ENCODE measurements around the gene STAB2. TPM values are rescaled to one million over a fixed set of nuclear protein-coding genes. Genes with fewer than 3 reads are reported as not detected.

Gene STAB2
- not detected in 2 replicates for total RNA-seq (2021; fragmentation: NEBNext Ultra II Directional; extraction: Animal tissue kit (Norgen Biotek cat#: 25700))
- not detected in 2 replicates for polyA plus RNA-seq (2011; rRNA removed)
- not detected for polyA plus RNA-seq (2011; cell fraction: cytosol; rRNA removed)
- polyA plus RNA-seq (2011; cell fraction: nucleus; rRNA removed), result not detected
- 0.19 to 0.65 TPM (median 0.38 TPM) in 4 replicates for polyA plus RNA-seq (2012, experiment 1 of 2)
- polyA plus RNA-seq (2012, experiment 2 of 2), result not detected
- polyA plus RNA-seq (2013, experiment 1 of 2), result not detected
- not detected for polyA plus RNA-seq (2013, experiment 2 of 2)
- polyA minus RNA-seq (2011; rRNA and poly(A)+ RNA removed), result not detected in 2 replicates
- polyA minus RNA-seq (2011; cell fraction: cytosol; rRNA and poly(A)+ RNA removed), result not detected
- polyA minus RNA-seq (2011; cell fraction: nucleus; rRNA and poly(A)+ RNA removed), result not detected
- long read RNA-seq, experiment 1, result 0 reads
- long read RNA-seq, experiment 2, result 0 reads

- H3K27ac ChIP-seq (ENCODE audit: low read depth, low read length), result no peak within 1 kb of the TSS
- no peaks in the 10 kb centered on the region for H3K23me2 ChIP-seq (ENCODE audit: low read depth, low read length)
- CTCF ChIA-PET (ENCODE audit: partially characterized antibody), result interaction anchor here (0.5 to 2.8 kb wide), 8 partner anchors 12 to 419 kb away, joined by 3 to 12 read pairs (median 3); no protein-coding TSS in a partner anchor
- no peak for FAIRE-seq
- no peaks in the 10 kb centered on the region for H3K79me1 ChIP-seq (ENCODE audit: low read depth, low read length)
- no peak within 1 kb of the TSS for H3K23ac ChIP-seq (ENCODE audit: insufficient read length)
- no peaks in the 10 kb centered on the region for H3K36me3 ChIP-seq (ENCODE audit: control insufficient read depth in 2 of 4, insufficient read depth in 4 of 4, low read length in 3 of 4)
- DNase-seq (ENCODE audit: low read depth in 1 of 2, low spot score in 2 of 2), result no peak
- H3K4me2 ChIP-seq (ENCODE audit: insufficient read depth in 1 of 2, low read depth in 2 of 2, low read length in 2 of 2), result no peak within 1 kb of the TSS
- H3K9me3 ChIP-seq (ENCODE audit: insufficient read depth in 2 of 2, low read depth in 1 of 2, low read length in 1 of 2), result no peaks in the 10 kb centered on the region
- no peak within 1 kb of the TSS for H2BK20ac ChIP-seq (ENCODE audit: low read length)
- H3K18ac ChIP-seq (ENCODE audit: extremely low read depth, low read length), result no peak within 1 kb of the TSS
- no peak within 1 kb of the TSS for H3K4me3 ChIP-seq (ENCODE audit: extremely low read depth in 1 of 4, insufficient read depth in 2 of 4, low read depth in 3 of 4, low read length in 4 of 4)
- H3K9ac ChIP-seq (replicated peaks in 1 of 4; ENCODE audit: extremely low read depth in 1 of 4, low read depth in 3 of 4, low read length in 3 of 4), result no peak within 1 kb of the TSS
- H2AFZ ChIP-seq (ENCODE audit: low read length), result no peak within 1 kb of the TSS
- no peak within 1 kb of the TSS for H3K14ac ChIP-seq (ENCODE audit: insufficient read length)
- H4K91ac ChIP-seq (replicated peaks; ENCODE audit: insufficient read length, low read length), result no peak within 1 kb of the TSS
- no peak within 1 kb of the TSS for H4K8ac ChIP-seq (ENCODE audit: extremely low read depth, insufficient read depth, low read length)
- no peak within 1 kb of the TSS for H3K4ac ChIP-seq (replicated peaks; ENCODE audit: insufficient read length, low read depth, low read length)
- no peak within 1 kb of the TSS for H2BK120ac ChIP-seq (replicated peaks; ENCODE audit: low read depth, low read length)
- no peaks in the 10 kb centered on the region for H3K79me2 ChIP-seq (ENCODE audit: control insufficient read depth in 1 of 2, insufficient read depth in 2 of 2, low read length in 2 of 2)
- no peak within 1 kb of the TSS for H3K56ac ChIP-seq (replicated peaks; ENCODE audit: insufficient read length, low read depth, low read length)
- 89% methylated on average over 9 of the region's 9 CpGs; no CpG with 5 or more reads in 1 of the 2 experiments for WGBS, 2 experiments (ENCODE audit: extremely low coverage in 1 of 2, insufficient coverage in 1 of 2, insufficient read length in 1 of 2, insufficient replicate concordance in 2 of 2, low coverage in 1 of 2, low lambda C conversion rate in 2 of 2, missing lambda C conversion rate in 1 of 2)
- no peaks in the 10 kb centered on the region for H4K20me1 ChIP-seq (replicated peaks in 1 of 2; ENCODE audit: control insufficient read depth in 1 of 2, insufficient read depth in 2 of 2, low read length in 2 of 2)
- H2BK12ac ChIP-seq (ENCODE audit: low read depth, low read length), result no peak within 1 kb of the TSS
- no peaks in the 10 kb centered on the region for H3K27me3 ChIP-seq (replicated peaks in 1 of 4; ENCODE audit: control insufficient read depth in 3 of 4, extremely low read depth in 1 of 4, insufficient read depth in 3 of 4, low read length in 3 of 4)
- POLR2A ChIA-PET (ENCODE audit: partially characterized antibody), result no interaction called here
- no peak within 1 kb of the TSS for H2BK15ac ChIP-seq (ENCODE audit: low read length)
- H2BK5ac ChIP-seq (ENCODE audit: low read depth, low read length), result no peak within 1 kb of the TSS
- no peak within 1 kb of the TSS for H4K5ac ChIP-seq (ENCODE audit: insufficient read length, low read depth, low read length)
- H3K4me1 ChIP-seq (replicated peaks in 1 of 4; ENCODE audit: control insufficient read depth in 3 of 4, insufficient read depth in 4 of 4, low read length in 3 of 4), result no peaks in the 10 kb centered on the region
- H2AK5ac ChIP-seq (ENCODE audit: low read depth, low read length), result no peak within 1 kb of the TSS
- TF ChIP-seq HDAC6 (IDR thresholded peaks at IDR 0.05; ENCODE audit: low read depth, low read length), result no peak
- no peak for TF ChIP-seq TBP (IDR thresholded peaks at IDR 0.05; ENCODE audit: low read depth, low read length)
- TF ChIP-seq RFX5 (IDR thresholded peaks at IDR 0.05; ENCODE audit: borderline replicate concordance, low read depth, low read length), result no peak
- TF ChIP-seq SP4 (IDR thresholded peaks at IDR 0.05; ENCODE audit: low read length), result no peak
- TF ChIP-seq CTBP2 (IDR thresholded peaks at IDR 0.05; ENCODE audit: borderline replicate concordance, insufficient read depth, insufficient read length, low read length), result no peak
- no peak for TF ChIP-seq SUZ12 (IDR thresholded peaks at IDR 0.05; ENCODE audit: low read length)
These were observed at the start of gene STAB2 for GRCh38 chr12:103586791-103587370. TSS of gene STAB2 (plus strand) at chr12:103587273. CDS start at chr12:103587477, 204 bp downstream.
